MG63 (cell line): Measurements from ENCODE around the gene VRK2. TPM values are rescaled to one million over a fixed set of nuclear protein-coding genes. Genes with fewer than 3 reads are reported as not detected.
A peak's percentile ranks its signal among the peaks of the same experiment; 100 is the strongest.
"Not testable (repeated sequence)": the region's sequence is repeated elsewhere in the genome, so short reads cannot be mapped to it uniquely, and the experiment has no call there.

Experiments used
- DNase-seq: peaks from one replicate; pipeline ENCODE4 v3.0.0-alpha.2; 2020
- H3K27me3 ChIP-seq: fragments of 250-450 bp; sonication (Bioruptor Pico); 2 replicates; pipeline ENCODE4 v1.5.1; 2020; ENCODE audit warnings: mild to moderate bottlenecking, moderate library complexity
- H3K36me3 ChIP-seq: fragments of 250-450 bp; sonication (Bioruptor Pico); 2 replicates; pipeline ENCODE4 v1.5.1; 2020; ENCODE audit warnings: mild to moderate bottlenecking, moderate library complexity
- H3K4me3 ChIP-seq: fragments of 250-450 bp; sonication (Bioruptor Pico); 2 replicates; pipeline ENCODE4 v1.5.1; 2020; ENCODE audit warnings: mild to moderate bottlenecking, moderate library complexity
- H3K9me3 ChIP-seq: fragments of 250-450 bp; sonication (Bioruptor Pico); 2 replicates; pipeline ENCODE4 v1.5.1; 2020; ENCODE audit warnings: mild to moderate bottlenecking, moderate library complexity
- total RNA-seq: library from RNA; depleted of rRNA; stranded (reverse); fragments of >200 nt; shearing (Covaris generic); gene quantifications from 2 replicates; pipeline ENCODE4 v1.2.3, GENCODE V29; 2014; ENCODE audit warnings: low replicate concordance

VRK2 gene
- total RNA-seq, 1 experiment from 2014 or later: 24.9 TPM

- DNase-seq: no peak
- peaks cover 5% of the 10 kb centered on the region for H3K36me3 ChIP-seq
- no peak overlapping the region for H3K4me3 ChIP-seq
- H3K27me3 ChIP-seq: no peaks in the 10 kb centered on the region
- H3K9me3 ChIP-seq: no peaks in the 10 kb centered on the region
Measured at GRCh38 chr2:58130238-58130637, 83.6 kb downstream of the VRK2 start.

GRCh38 chr2:58131191-58132011, 84.8 kb downstream of the VRK2 start:
- no peaks in the 10 kb centered on the region for H3K9me3 ChIP-seq
- no peak overlapping the region for H3K4me3 ChIP-seq
- peaks cover 5% of the 10 kb centered on the region for H3K36me3 ChIP-seq
- no peaks in the 10 kb centered on the region for H3K27me3 ChIP-seq
- no peak for DNase-seq

- Histone ChIP-seq H3K27me3 (no peaks in the 10 kb centered on the region), H3K4me3 (no peak overlapping the region), H3K36me3 (peaks cover 5% of the 10 kb centered on the region), H3K9me3 (no peaks in the 10 kb centered on the region)
- peak; percentile 14 for DNase-seq
Measured at GRCh38 chr2:58133395-58133794, 86.8 kb downstream of the VRK2 start.

GRCh38 chr2:58135861-58136260, 89.3 kb downstream of the VRK2 start:
- Histone ChIP-seq H3K9me3 (no peaks in the 10 kb centered on the region), H3K27me3 (no peaks in the 10 kb centered on the region), H3K36me3 (peaks cover 16% of the 10 kb centered on the region), H3K4me3 (no peak overlapping the region)
- DNase-seq: no peak

DNA sequence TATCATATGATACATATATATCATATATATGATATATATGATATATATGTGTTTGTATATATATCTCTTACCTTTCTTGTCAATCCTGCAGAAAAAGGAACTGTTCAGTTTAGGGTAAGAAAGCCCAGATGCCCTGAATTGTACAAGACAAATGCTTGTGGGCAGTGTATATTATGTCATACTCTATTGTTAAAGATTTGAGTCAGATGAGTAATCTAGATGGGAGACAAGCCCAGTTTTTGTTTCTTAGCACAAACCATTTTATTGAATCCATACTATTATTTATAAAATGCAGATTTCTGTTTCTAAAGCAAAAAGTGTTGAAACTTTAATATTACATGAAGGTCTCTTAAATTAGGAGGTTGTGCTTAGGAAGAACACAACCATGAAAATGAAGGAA, 90.6 kb downstream of the VRK2 start:
- DNase-seq: no peak
- peaks cover 13% of the 10 kb centered on the region for H3K36me3 ChIP-seq
- H3K27me3 ChIP-seq: no peaks in the 10 kb centered on the region
- H3K9me3 ChIP-seq: no peaks in the 10 kb centered on the region
- H3K4me3 ChIP-seq: no peak overlapping the region

GRCh38 chr2:58137856-58138255, 91.2 kb downstream of the VRK2 start:
- H3K36me3 ChIP-seq: peaks cover 13% of the 10 kb centered on the region
- H3K27me3 ChIP-seq: no peaks in the 10 kb centered on the region
- no peak overlapping the region for H3K4me3 ChIP-seq
- H3K9me3 ChIP-seq: no peaks in the 10 kb centered on the region
- DNase-seq: no peak

GRCh38 chr2:58138396-58139030, 91.9 kb downstream of the VRK2 start:
- Histone ChIP-seq H3K4me3 (no peak overlapping the region), H3K36me3 (peaks cover 13% of the 10 kb centered on the region), H3K9me3 (no peaks in the 10 kb centered on the region), H3K27me3 (no peaks in the 10 kb centered on the region)
- no peak for DNase-seq

DNA sequence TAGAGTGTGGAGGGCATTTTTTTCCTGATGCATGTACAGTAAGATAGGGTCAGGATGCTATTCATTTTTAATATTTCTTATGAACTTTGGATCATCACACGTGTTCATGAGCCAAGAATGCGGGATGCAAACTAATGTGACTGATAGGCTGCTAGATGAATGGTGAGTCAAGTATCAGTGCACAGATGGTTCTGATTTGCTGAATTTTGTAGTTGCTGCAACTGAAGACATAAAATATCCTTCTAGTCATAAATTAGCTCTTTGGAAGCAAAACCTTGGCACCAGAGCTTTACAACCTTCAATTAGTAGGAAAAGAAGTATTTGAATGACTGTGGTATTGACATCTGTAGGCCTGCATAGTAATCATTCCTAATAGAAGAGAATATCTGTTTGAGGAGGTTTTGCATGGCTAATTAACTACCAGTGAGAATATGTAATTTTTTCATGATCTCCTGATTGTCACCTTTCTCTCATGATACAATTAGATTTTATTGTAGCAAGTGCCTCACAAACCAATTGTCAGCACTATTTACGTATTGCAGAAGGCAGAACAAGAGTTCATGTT, 94.0 kb downstream of the VRK2 start:
- Histone ChIP-seq H3K4me3 (no peak overlapping the region), H3K36me3 (peaks cover 10% of the 10 kb centered on the region)
- DNase-seq: no peak

DNA sequence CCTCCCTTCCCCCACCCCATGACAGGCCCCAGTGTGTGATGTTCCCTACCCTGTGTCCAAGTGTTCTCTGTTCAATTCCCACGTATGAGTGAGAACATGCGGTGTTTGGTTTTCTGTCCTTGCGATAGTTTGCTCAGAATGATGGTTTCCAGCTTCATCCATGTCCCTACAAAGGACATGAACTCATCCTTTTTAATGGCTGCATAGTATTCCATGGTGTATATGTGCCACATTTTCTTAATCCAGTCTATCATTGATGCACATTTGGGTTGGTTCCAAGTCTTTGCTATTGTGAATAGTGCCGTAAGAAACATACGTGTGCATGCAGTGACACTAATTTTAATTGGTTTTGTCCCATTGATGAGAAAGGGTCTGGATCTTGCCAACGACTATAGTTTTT, 99.2 kb downstream of the VRK2 start:
- not testable (repeated sequence) for H3K9me3 ChIP-seq, DNase-seq, H3K4me3 ChIP-seq, H3K27me3 ChIP-seq, H3K36me3 ChIP-seq

More for the DNA sequence above, 94.0 kb downstream of the VRK2 start:
- H3K9me3 ChIP-seq: no peaks in the 10 kb centered on the region
- H3K27me3 ChIP-seq: no peaks in the 10 kb centered on the region

DNA sequence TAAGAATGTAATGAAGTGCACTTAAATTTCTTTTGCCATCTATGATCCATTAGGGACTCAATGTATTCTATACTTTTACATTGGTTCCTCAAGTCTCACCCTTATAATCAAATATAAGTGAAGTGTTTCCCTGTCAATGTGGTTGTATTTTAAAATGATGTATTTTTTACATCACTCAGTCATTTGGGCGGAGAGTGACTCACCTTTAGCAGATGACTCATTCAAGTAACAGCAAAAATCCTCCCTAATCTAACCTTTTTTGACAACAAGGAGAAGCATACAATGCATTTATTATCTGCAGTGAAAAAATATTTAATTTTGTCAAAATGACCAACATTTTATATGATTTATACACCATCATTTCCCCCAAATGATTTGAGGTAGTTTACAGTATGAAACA, 100.1 kb downstream of the VRK2 start:
- Histone ChIP-seq H3K4me3 (no peak overlapping the region), H3K36me3 (peaks cover 3% of the 10 kb centered on the region; the same call in 1 of the 2 replicates), H3K9me3 (no peaks in the 10 kb centered on the region), H3K27me3 (no peaks in the 10 kb centered on the region)
- no peak for DNase-seq

DNA sequence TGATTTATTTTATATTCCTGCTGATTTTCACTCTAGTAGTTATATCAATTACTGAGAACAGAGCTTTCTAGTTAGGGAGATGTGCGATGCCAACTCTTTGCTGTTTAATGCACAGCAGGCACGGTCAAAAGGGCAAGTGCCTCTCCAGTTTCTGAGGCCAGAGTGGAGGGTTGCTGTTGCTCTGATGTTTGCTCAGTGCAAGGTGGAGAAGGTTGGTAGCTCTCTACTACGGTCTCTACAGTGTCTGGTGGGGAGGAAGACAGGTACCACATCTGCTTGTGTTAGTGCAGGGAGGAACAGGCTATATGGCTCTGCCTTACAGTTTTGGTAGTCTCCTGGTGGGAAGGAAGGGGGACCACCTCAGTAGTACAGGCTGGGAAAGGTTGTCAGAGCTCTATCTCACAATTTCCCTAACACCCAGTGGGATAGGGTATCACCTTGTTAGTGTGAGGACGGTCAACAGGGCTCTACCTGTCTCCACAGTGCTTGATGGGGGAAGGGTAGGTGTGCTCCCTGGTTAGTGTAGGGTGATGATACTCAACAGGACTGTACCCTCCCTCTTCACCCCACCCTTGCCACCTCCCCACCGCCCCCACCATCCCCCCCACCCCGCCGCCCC, 108.7 kb downstream of the VRK2 start:
- Histone ChIP-seq H3K9me3 (no peaks in the 10 kb centered on the region), H3K36me3 (peaks cover 30% of the 10 kb centered on the region), H3K27me3 (no peaks in the 10 kb centered on the region), H3K4me3 (no peak overlapping the region)
- no peak for DNase-seq

- H3K9me3 ChIP-seq: no peaks in the 10 kb centered on the region
- no peaks in the 10 kb centered on the region for H3K27me3 ChIP-seq
- H3K36me3 ChIP-seq: peaks cover 46% of the 10 kb centered on the region
- H3K4me3 ChIP-seq: no peak overlapping the region
- no peak for DNase-seq
Measured at GRCh38 chr2:58156780-58157179, 110.2 kb downstream of the VRK2 start.

DNA sequence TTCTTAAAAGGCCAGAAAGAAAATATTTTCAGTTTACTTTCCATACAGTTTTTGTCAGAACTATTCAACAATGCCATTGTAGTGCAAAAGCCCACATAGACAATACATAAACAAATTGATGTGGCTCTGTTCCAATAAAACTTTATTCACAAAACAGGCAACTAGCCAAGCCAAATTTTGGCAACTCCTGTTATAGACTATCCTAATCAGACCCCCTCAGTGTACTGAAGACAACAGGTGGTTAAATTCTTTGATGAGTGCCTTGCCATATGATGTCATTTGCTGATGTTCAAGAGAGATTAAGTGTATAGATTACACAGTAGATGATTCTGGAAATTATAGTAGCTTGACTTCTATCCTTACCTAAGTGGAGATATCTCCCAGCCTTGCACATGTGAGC, 111.1 kb downstream of the VRK2 start:
- DNase-seq: no peak
- Histone ChIP-seq H3K9me3 (no peaks in the 10 kb centered on the region), H3K4me3 (no peak overlapping the region), H3K36me3 (peaks cover 55% of the 10 kb centered on the region), H3K27me3 (no peaks in the 10 kb centered on the region)

DNA sequence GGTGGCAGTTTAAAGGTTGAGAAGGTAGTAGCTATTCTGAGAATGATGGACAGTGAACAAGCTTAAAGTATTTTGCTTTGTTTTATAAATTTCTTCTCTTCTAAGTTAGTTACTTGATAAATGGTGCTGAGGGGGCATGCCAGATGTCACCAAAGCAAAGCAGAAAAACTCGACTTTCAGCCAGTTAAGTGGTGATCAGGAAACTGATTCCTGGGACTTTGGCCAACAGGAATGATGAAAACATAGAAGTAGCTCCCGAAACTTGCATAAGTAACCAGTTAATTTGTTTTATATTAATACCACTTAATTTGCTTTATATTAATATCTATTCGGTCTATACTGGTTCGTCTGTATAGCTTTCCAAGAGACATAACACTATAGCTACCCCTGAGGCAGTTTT, 111.9 kb downstream of the VRK2 start:
- Histone ChIP-seq H3K4me3 (no peak overlapping the region), H3K9me3 (no peaks in the 10 kb centered on the region), H3K36me3 (peaks cover 59% of the 10 kb centered on the region), H3K27me3 (no peaks in the 10 kb centered on the region)
- DNase-seq: no peak

- no peak for DNase-seq
- H3K4me3 ChIP-seq: no peak overlapping the region
- no peaks in the 10 kb centered on the region for H3K27me3 ChIP-seq
- H3K9me3 ChIP-seq: no peaks in the 10 kb centered on the region
- H3K36me3 ChIP-seq: peaks cover 50% of the 10 kb centered on the region
Measured at GRCh38 chr2:58163913-58164312, 117.3 kb downstream of the VRK2 start.

- not testable (repeated sequence) for H3K4me3 ChIP-seq, H3K27me3 ChIP-seq, DNase-seq, H3K9me3 ChIP-seq
- H3K36me3 ChIP-seq: peaks cover 30% of the 10 kb centered on the region
Measured at GRCh38 chr2:58168130-58168529, 121.5 kb downstream of the VRK2 start.

DNA sequence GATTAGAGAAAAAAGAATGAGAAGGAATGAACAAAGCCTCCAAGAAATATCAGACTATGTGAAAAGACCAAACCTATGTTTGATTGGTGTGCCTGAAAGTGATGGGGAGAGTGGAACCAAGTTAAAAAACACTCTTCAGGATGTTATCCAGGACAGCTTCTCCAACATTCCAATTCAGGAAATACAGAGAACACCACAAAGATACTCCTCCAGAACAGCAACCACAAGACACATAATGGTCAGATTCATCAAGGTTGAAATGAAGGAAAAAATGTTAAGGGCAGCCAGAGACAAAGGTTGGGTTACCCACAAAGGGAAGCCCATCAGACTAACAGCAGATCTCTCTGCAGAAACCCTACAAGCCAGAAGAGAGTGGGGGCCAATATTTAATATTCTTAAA, 123.2 kb downstream of the VRK2 start:
- not testable (repeated sequence) for DNase-seq, H3K4me3 ChIP-seq, H3K9me3 ChIP-seq, H3K27me3 ChIP-seq
- peaks cover 26% of the 10 kb centered on the region for H3K36me3 ChIP-seq
